GM18517 (cell line): ENCODE results near the gene LONP2.
"Not testable (repeated sequence)": the region's sequence is repeated elsewhere in the genome, so short reads cannot be mapped to it uniquely, and the experiment has no call there.

ENCODE experiments used
- ATAC-seq: cut with Tn5 transposase; IDR thresholded peaks from one replicate; pipeline ENCODE4 v1.9.1; 2021; ENCODE audit warnings: mild to moderate bottlenecking, moderate library complexity; ENCODE audit not compliant: unreplicated experiment

LONP2 gene

DNA sequence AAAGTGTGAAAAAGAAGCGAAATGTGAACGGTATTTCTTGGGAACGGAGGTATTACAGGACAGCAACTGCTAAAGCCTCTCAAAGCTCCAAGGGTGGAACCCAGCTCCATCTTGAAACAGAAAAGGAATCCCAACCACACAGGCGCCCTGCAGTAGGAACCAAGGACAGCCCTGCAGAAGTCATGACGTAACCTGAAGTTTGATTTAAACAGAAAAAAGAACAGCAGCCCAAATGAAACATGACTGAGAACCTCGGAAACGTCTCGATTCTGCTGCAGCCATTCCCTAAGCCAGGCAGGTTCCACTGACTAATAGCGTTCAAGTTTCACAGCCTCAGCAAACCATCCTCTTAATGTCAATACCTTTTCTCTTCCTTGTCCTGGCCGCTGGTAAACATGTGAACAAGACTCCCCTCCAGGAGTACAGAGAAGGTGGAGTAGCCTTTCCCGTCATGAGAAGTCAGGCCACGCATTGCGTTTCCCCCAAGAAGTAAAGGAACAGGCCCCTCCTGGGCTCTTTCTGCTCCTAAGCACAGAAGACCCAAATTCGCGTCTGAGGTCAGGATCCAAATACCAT is 121.0 kb downstream of the LONP2 start:
- no peak for ATAC-seq

DNA sequence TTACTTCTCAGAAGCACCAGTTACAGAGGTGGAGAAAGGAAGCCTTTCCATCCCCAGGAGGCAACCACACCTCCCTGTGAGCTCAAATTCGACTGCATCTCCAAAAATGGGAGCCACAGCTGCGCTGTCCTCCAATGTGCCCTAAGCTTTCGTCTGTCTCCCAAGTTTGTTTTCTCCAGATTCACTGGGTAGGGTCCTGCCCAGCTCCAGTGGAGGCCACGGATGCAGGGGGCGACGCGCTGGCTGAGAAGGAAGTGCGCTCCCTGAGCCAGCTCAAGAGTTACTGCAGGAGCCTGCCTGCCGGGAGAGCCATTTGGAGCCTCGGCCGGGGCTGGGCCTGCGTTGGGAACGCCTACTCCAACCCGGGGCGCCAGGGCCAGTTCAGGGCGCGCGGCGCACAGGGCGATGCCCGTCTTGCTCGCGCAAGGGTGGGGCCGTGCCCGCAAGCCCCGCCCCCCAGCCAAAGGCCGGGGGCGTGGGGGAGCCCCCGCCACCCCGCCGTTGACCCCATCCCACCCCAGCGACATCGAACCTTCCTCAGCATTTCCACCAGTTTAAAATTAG is 121.6 kb downstream of the LONP2 start:
- ATAC-seq = peak; percentile 78

GRCh38 chr16:48366165-48367093 is 122.3 kb downstream of the LONP2 start:
- peak; percentile 62 for ATAC-seq

GRCh38 chr16:48367441-48368049 is 123.4 kb downstream of the LONP2 start:
- no peak for ATAC-seq

DNA sequence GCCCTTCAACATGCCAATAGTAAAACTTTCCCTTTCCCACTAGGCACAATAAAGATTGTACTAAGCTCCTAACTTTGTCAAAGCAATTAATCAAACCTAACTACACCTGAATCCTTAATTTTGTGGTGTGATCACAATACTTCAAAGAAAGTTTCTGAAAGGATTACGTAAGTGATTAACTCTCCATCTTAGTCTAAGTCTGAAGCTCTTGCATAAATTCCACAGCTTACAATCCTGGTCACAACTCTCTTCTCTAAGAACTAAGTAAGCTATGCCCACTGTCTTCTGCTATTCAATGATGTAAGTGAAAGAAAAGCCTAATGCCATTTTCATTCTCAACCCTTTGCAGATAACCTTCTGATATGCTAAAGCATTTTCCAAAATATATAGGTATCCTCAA is 125.7 kb downstream of the LONP2 start:
- no peak for ATAC-seq

GRCh38 chr16:48370229-48370628 is 126.1 kb downstream of the LONP2 start:
- no peak for ATAC-seq

DNA sequence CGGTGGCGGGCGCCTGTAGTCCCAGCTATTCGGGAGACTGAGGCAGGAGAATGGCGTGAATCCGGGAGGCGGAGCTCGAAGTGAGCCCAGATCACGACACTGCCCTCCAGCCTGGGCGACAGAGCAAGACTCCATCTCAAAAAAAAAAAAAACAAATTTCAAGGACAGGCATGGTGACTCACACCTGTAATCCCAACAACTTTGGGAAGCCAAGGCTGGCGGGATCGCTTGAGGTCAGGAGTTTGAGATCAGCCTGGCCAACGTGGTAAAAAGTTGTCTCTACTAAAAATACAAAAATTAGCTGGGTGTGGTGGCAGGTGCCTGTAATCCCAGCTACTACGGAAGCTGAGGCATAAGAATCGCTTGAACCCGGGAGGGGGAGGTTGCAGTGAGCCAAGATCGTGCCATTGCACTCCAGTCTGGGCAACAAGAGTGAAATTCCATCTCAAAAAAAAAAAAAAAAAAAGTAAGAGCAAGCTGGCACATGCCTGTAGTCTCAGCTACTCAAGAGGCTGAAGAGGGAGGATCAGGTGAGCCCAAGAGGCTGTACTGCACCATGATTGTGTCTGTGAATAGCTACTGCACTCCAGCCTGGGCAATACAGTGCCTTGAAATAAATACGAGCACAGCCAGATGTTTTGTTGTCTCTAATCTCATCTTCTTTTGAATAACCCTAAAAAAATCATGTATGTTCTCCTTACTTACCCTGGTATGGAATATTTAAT is 126.7 kb downstream of the LONP2 start:
- not testable (repeated sequence) for ATAC-seq

- no peak for ATAC-seq
These were observed 127.3 kb downstream of the LONP2 start for GRCh38 chr16:48371393-48371780.

- no peak for ATAC-seq
These were observed 128.6 kb downstream of the LONP2 start for GRCh38 chr16:48372744-48373143.

- ATAC-seq = no peak
These were observed 129.3 kb downstream of the LONP2 start for GRCh38 chr16:48373258-48374029.

DNA sequence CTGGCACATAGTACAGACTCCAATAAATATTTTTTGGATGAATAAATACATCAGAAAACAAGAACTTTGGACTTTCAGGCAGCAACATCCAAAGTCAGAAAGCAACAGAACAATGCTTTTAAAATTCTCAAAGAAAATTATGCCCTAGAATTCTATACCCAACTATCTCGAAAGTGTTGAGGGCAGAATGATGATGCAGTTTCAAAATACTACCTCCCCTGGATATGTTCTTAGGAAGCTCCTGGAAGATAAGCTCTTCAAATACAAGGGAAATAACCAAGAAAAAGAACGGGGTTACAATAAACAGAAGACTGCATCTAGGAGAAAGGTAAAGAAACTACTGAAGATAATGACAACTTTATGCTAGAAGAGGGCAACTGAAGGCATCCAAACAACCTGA is 130.2 kb downstream of the LONP2 start:
- ATAC-seq = no peak

GRCh38 chr16:48377301-48377700 is 133.2 kb downstream of the LONP2 start:
- not testable (repeated sequence) for ATAC-seq

GRCh38 chr16:48378276-48378675 is 134.2 kb downstream of the LONP2 start:
- no peak for ATAC-seq

DNA sequence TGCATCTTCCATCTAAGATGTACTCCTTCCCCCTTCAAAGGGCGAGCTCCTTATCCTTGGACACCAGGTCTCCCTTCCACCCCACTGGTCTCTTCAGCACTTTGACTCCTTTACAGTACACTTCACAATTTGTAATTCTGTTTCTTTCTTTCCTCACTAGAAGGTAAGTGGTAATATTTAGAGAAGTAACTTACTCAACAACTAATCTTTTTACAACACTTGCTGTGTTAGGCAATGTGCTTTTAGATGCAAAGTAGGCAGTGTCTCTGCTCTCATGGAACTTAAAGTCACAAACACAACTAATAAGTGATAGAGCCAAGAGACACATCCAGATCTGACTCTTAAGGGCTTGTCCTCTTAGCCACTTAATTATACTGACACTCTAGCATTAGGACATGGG is 134.7 kb downstream of the LONP2 start:
- no peak for ATAC-seq

- no peak for ATAC-seq
These were observed 137.1 kb downstream of the LONP2 start for GRCh38 chr16:48381201-48381600.

DNA sequence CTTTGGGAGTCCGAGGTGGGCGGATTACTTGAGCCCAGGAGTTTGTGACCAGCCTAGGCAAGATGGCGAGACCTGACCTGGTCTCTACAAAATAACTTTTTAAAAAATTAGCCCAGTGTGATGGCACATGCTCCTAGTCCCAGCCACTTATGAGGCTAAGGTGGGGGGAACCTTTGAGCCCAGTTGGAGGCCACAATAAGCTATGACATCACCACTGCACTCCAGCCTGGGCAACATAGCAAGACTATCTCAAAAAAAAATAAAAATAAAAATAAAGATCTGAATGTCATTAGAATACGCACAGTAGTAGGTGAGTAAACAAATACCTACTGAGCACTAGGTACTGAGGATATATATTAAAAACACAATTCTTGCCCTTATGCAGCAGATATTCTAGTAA is 138.0 kb downstream of the LONP2 start:
- ATAC-seq = no peak

- no peak for ATAC-seq
These were observed 139.1 kb downstream of the LONP2 start for GRCh38 chr16:48383009-48383876.

DNA sequence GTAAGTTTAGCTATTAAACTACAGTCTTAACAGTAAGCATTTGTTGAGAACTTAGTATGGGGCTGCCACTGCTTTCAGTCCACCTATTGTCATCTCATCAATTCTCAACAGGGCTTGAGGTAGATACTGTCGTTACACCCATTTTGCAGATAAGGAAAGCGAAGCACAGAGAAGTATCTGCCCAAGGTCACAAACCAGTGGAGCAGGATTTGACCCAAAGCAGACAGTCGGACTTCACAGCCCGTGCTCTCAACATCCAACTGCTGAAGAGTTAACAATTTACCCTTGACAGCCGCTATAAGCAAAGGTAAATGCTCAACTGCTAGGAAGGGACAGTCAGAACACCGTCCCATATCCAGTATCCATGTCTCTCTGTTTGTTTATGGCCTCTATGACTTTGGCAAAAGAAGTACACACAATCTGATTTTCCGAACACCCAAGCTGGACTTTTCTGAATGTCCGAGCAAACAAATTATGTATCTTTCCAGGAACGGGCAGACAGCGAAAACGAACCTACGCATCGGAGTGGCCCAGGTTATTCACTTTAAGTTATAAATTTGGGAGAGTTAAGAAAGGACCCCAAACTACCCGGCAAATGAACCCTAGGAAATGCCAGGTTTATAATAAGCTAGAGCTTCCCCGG is 139.9 kb downstream of the LONP2 start:
- ATAC-seq = no peak
